Stimulated activated CD8-positive, alpha-beta memory T cell treated with anti-CD3 and anti-CD28 coated beads, Interleukin-15, amount 100 ng/mL, for 1 hour (primary cell): ENCODE data around the gene LATS2.

Experiments
- DNase-seq: peaks from one replicate; pipeline ENCODE4 v3.0.0-alpha.2; 2020; ENCODE audit warnings: low read depth

The LATS2 gene

DNA sequence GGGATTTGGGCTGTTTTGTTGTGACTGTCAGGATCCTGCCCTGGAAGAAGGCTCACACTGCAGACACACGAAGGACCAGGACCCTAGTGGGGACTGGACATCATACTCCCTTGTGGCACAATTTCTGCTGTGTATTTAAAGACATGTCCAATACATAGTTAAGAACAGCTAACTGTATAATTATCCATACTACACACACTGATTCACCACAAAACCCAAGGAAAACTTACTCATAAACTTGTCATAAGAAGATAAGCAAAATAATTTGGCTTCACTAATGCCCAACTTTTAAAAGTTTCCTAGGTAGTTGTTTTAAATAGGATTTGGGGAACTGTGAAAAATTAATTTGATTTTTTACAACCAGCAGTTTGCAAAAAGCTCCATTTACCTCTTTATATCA, 46.1 kb downstream of the LATS2 start:
- no peak for DNase-seq

- DNase-seq: no peak
These were observed 46.8 kb downstream of the LATS2 start for GRCh38 chr13:21014502-21015170.

- DNase-seq: no peak
These were observed 47.3 kb downstream of the LATS2 start for GRCh38 chr13:21014139-21014501.

- DNase-seq: no peak
These were observed 47.7 kb downstream of the LATS2 start for GRCh38 chr13:21013682-21014038.

DNA sequence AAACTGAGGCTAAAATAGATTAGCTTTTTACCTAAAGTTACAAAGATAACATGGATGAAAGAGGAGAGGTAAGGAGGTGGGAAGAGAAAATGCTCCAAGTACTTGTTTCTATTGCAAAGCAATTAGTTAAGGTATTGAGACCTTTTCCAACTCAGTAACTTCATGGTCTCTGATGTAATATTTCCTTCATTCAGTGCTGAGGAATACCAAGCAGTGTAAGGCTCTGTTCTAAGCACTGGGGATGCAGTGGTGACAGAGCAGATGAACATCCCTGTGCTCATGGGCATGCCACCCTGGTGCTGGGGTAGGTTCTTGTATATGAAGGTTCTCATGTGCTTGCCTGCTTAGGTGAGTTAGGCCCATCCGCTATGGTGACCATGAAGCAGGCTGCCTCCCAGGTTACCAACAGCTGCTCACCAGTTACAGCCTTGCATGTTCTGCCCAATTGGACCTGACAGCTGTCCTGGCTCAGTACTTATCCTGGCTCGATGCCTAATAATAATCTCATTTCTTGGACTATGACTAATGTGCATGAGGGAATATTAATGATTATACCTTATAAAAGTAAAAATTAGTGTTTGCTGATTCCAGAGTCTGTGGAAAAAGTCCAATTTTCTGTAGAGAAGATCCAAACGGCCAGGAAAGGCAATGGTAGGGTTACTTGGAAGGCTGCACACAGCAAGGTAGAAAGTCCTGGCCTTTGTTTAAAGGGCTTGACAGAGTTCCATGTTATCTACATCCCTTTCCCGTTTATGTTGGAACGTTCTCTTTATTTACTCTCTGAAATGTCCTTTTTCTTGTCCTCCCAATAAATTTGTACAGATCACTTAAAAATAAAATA, 48.3 kb downstream of the LATS2 start:
- no peak for DNase-seq

DNA sequence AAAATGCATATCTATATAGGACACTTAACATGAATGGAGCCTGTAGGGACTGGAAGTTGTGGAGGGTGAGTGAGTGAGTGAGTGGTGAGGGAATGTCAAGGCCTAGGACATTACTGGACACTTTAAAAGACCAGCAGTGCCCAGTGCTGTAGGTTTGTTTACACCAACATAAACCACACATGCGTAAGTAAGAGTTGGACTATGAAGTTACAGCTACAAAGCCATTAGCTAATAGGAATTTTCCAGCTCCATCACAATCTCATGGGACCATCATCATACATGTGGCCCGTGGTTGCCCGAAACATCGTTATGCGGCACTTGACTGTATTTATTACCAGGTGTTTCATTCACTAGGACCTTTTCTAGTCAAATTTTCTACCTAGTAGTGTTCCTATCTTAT, 49.2 kb downstream of the LATS2 start:
- DNase-seq: no peak

DNA sequence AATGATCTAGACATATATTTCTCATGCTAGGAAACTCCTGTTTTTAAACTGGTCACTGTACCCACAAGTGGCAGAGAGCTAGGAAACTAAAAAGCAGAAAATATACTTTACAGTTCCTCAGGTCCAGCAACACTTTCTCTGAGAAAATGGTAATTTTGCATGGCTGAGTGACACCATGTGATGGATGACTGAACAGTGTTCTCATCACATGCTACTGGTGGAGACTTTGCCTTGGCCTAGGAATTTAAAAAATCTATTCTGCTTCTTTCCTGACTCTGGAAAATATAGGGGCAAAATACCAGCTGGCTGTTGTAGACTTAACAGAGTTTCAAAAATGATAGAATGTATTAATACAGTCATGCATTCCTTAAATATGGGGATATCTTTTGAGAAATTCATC, 50.0 kb downstream of the LATS2 start:
- DNase-seq: no peak

- DNase-seq: no peak
These were observed 50.8 kb downstream of the LATS2 start for GRCh38 chr13:21010621-21011020.

DNA sequence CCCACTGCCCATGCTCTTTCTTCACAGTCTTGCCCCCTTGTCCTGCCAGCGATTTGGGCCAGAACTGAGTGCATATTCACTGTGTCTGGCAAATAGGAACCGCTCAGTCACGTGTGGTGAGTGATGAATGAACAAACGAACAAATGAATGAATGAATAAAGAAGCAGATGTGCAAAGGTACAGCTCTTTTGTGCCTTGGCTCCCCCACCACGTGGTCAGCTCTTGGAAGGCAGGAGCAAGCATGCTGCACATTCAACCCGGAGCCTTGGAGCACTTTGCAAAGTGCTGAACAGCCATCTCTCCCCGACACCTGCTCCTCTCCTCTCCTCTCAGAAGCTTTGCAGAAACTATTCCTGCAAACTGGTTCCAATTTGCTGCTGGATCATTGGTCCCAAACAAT, 52.4 kb downstream of the LATS2 start:
- no peak for DNase-seq

DNA sequence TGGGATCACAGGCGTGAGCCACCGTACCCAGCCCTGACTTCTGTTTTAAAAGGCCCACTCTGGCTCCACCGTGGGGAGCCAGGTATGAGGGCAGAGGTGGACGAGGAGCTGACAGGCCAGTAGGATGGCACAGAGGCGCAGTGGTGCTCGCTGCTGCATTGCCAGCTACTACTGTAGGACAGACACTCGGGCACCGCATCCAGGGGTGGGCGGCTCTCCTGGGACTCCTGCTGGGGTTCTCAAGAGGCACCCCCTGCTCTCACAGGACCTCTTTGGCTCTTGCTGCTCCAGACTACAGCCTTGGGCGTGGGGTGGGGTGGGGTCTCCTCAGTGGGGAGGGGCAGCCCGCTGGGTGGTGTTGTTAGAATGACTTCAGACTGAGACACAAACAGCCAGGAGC, 53.4 kb downstream of the LATS2 start:
- DNase-seq: no peak

DNA sequence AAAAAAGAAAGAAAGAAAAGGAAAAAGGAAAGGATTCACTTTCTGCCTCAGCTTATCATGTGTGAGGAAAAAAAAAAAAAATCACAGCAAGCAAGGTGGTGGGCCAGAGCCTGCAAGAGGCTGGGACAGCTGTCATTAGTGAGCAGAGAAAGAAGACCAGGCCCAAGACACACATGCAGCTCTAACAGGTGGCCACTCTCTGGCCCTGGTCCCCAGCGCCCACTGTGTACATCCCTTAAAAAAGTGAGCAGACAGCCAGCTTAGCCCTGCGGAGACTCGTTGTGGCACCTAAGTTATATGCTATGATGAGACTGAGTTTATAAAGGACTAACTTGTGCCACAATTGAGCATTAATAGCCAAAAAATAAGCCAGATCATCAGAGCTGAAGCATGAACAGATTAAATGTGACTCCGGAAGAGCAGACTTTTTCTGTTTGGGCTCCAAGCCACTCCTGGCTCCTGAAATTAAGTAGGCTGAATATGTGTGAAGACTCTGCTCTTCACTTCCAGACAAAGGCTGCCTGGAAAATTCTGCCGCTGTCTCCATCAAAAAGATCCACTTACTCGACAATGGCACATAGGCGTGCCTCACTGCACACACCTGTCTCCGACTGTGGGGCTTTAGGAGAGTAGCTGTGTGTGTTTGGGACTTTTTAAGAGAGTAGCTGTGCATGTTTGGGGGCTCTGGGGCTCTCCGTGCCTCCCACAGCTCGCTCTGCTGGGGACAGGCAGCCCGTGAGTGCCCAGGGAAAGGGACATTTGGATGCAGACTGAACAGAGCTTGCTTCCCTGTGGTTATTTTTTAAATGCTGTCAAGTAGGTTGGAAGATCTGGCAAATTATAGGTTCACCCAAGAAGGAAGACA, 55.0 kb downstream of the LATS2 start:
- no peak for DNase-seq

GRCh38 chr13:21005193-21005592, 56.2 kb downstream of the LATS2 start:
- DNase-seq: no peak

- no peak for DNase-seq
These were observed 59.9 kb downstream of the LATS2 start for GRCh38 chr13:21001471-21001870.

GRCh38 chr13:21000647-21001046, 60.7 kb downstream of the LATS2 start:
- no peak for DNase-seq

DNA sequence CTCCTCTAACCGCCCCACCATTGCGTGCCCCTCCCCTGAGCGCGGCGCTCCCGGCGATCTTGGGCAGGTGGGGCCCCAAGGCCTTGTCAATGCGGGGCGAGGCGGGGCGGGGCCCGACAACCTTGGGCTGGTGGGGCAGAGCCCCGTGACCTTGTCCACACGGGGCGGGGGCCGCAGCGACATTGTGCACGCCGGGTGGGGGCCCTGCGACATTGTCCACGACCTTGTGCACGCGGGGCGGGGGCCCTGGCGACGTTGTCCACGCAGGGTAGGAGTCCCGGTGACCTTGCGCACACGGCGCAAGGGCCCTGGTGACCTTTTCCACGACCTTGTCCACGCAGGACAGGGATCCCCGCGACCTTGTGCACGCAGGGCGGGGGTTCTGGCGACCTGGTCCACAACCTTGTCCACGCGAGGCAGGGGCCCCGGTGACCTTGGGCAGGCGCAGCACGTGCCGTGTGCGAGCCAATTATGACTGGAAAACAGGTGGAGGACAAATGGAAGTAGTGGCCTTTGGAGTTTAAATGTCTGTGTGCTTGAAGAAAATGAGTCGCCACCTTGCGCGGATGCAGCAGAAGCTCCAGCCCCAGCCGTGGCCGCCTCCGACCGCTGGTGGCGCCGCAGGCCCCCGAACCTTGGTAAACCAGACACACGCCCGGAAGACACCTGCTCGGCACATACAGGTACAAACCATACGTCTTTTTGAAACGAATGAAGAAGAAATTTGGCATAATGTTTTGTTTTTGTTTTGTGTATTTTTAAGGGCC, 62.6 kb downstream of the LATS2 start:
- DNase-seq: no peak

DNA sequence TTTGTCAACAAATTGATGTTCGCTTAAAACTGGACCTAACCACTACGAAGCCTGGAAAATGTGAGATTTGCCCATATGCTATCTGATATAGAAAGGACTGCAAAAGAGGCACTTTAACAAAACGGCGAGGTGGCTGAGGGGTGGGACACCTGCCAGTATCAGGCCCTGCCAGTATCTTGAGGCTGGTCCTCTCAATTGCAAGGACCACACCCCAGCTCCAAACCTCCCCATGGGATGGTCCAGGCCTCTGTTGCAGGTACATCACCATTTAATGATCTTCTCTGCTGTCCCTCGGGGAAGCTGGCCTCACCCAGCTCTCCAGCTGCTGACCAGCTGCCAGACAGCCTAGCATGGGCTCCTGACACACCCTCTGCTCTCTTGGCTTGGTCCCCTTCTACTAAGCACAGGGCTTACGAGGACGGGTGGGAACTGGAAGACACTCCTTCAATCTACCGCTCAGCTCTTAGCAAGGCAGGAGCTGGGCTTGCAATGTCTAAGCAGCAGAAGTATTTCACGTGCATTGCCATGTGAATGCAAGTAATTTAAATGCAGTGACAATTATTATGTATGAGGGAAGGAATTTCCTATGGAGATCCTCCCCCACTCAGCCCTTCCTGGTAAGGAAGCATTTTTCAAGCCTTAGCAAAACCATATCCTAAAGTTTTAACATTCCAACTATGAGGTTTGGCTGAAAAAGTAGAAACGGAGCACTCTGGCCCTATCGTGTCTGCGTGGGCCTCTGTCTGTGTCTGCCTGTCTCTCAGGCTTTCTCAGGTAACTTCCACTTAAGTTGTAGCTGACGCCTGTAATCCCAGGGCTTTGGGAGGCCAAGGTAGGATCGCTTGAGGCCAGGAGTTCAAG, 63.9 kb downstream of the LATS2 start:
- no peak for DNase-seq

- no peak for DNase-seq
These were observed 66.0 kb downstream of the LATS2 start for GRCh38 chr13:20995245-20995838.

GRCh38 chr13:20994441-20994821, 67.0 kb downstream of the LATS2 start:
- no peak for DNase-seq

DNA sequence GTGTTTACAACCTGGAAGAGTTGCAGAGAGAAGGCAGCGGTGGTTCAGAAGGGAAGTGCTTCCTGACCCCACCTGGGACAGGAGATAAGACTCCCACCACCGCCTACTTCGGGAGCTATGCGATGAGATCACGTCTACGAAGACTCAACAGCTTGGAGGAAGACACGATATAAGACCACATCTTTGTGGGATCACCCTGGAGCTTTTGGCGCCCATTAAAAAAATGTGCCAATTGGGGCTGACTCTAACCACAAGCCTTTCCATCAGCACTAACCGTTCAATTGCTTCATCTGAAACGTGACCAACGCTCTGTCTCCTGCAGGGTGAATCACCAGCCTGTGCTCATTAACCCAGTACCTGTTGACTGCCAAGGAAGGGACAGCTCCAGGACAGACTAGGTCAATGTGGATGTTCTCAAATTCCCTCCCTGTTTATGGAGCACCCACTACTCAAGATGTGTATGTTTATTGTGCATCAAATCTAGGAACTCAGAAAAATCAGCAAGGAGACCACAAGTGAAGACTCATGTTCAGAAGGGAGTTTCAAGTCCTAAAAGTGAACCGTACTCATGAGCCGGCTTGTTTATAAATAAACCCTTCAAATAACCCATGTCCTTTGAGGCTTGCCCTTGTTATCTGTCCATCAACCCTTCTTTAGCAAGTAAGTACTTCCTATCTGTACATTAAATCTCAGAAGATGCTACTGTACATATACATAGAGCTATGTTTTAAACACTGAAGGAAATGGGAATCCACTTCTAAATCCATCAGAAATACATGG, 67.5 kb downstream of the LATS2 start:
- DNase-seq: no peak

DNA sequence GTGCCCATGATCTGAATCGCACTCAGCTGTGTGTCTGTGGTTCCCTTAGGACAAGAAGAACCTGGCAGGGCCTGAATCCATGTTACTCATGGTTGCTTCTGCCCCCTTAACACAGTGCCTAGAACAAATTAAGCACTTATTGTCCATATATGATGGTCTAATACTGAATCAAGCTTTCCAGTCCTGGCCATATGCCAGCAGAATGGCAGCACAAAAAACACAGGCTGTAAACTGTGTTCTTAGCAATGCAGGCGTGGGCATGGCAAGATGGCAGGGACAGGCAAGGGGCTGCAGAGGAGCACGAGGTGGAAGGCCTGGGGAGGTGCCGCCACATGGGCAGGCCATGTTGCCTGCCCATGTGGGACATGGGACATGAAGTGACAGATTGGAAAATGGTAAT, 68.2 kb downstream of the LATS2 start:
- DNase-seq: no peak
